Measurements from ENCODE around the gene NELFB. TPM values are rescaled to one million over a fixed set of nuclear protein-coding genes. Genes with fewer than 3 reads are reported as not detected.

Gene NELFB
- total and polyA plus RNA-seq, 4 donors: 29.6 to 83.7 (median 55.4) TPM

DNA sequence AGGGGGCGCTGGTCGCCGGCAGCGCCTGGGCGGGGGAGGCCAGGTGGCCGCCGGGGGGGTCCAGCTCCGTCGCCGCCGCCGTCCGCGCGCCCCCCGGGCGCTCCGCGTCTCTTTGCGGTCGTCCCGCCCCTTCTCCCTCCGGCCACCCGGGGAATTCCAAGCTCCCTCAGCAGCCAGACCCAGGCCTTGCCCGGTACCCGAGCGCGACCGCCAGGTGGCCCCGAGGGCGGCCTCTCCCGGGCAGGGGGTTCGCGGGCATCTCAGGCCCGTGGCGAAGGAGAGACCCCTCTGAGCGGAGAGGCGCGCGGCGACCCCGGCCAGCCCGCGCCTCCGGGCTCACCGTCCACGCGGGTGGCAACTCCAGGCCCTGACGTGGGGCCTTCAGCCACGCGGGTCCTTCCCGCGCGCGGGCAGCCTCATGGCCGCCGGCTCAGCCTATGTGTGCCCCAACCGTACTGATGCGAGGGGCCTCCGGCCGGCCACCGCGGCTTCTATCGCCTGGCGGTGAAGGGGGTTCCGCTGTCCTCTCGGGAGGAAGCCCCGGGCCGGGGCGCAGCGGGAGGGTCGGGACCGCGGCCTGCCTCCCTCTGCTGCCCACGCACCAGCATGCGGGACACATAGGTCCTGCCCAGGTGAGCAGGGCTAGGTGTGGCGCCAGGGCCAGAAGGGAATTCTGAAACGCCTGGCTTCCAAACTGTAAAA lies 47.5 kb downstream of the NELFB start:
- Histone ChIP-seq H3K27ac (ENCODE audit: low read depth, low read length) (peak overlapping the region; percentile 3), H3K27me3 (ENCODE audit: control insufficient read depth, insufficient read depth, low read length) (no peaks in the 10 kb centered on the region), H3K9me3 (ENCODE audit: control insufficient read depth, insufficient read depth, low read length) (no peaks in the 10 kb centered on the region), H3K36me3 (ENCODE audit: control insufficient read depth, insufficient read depth, low read length) (peaks cover 16% of the 10 kb centered on the region), H3K4me1 (ENCODE audit: control insufficient read depth, insufficient read depth, low read length) (peaks cover 83% of the 10 kb centered on the region), H3K4me3 (ENCODE audit: low read depth, low read length) (peak overlapping the region; percentile 36)
- no peak for DNase-seq (ENCODE audit: low read depth in 4 of 6, low spot score in 6 of 6)
- WGBS (ENCODE audit: insufficient coverage): 5% methylated on average over 78 of the region's 78 CpGs

DNA sequence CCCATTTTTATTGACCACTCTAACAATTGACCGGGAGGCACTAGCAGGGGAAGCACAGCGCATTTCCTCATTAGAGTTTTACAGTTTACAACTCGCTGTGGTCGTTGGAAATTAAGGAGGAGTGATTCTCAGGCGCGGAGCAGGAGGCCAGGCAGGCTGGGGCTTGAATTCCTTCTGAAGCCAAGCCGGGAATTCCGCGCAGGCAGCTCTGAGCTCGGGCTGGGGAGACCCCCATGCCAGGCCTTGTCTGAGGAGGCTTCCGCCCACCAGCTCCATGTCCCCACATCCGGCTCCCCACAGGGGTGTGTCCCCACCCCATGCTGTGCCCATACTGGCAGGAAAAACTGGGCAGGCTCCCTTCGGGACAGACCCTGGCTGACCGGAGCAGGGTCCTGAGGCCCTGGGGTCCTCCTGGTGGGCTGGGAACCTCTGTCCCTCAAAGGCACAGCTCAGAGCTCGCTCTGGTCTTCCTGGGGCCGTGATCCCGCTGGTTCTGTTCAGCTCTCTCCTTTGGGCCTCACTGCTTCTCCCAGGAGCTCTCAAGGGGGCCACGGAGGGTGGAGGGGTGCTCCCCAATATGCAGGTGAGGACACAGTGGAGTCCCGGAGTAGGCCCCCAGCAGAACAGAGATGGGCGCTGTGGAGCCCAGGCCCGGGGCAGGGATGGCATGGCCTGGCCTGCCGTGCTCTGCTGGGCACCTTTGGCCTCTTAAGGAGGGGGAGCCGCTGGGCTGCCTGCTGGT lies 48.2 kb downstream of the NELFB start:
- no peaks in the 10 kb centered on the region for H3K9me3 ChIP-seq (ENCODE audit: control insufficient read depth, insufficient read depth, low read length)
- DNase-seq (ENCODE audit: low read depth in 4 of 6, low spot score in 6 of 6): peak in 1 of 6 donors; percentile 53
- H3K36me3 ChIP-seq (ENCODE audit: control insufficient read depth, insufficient read depth, low read length): peaks cover 11% of the 10 kb centered on the region
- no peaks in the 10 kb centered on the region for H3K27me3 ChIP-seq (ENCODE audit: control insufficient read depth, insufficient read depth, low read length)
- H3K27ac ChIP-seq (ENCODE audit: low read depth, low read length): peak overlapping the region; percentile 33
- H3K4me3 ChIP-seq (ENCODE audit: low read depth, low read length): no peak overlapping the region
- peaks cover 82% of the 10 kb centered on the region for H3K4me1 ChIP-seq (ENCODE audit: control insufficient read depth, insufficient read depth, low read length)
- WGBS (ENCODE audit: insufficient coverage): 53% methylated on average over 23 of the region's 23 CpGs

DNA sequence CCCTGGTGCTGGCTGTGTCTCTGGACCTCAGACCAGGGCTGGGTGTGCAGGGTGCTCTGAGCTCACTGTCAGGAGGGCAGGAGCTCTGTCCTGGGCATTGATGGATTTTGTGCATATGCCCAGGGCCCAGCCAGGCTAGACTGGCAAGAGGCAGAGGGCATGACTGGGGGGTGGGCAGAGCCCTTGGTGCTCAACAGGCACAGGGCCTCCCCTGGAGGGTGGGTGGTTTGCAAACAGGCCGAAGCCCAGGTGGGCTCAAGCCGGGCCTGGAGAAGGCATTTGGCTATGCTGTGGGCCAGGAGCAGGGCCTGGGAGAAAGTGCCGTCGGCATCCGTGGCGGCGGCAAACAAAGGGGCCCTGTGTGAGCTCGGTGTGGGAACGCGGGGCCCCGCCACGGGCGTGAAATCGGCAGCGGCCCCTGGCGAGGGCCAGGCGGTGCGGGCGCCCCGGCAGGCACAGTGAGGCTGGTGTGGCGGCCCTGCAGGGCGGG lies 48.8 kb downstream of the NELFB start:
- peak in 1 of 6 donors; percentile 42 for DNase-seq (ENCODE audit: low read depth in 4 of 6, low spot score in 6 of 6)
- no peaks in the 10 kb centered on the region for H3K9me3 ChIP-seq (ENCODE audit: control insufficient read depth, insufficient read depth, low read length)
- peaks cover 77% of the 10 kb centered on the region for H3K4me1 ChIP-seq (ENCODE audit: control insufficient read depth, insufficient read depth, low read length)
- H3K27me3 ChIP-seq (ENCODE audit: control insufficient read depth, insufficient read depth, low read length): no peaks in the 10 kb centered on the region
- H3K36me3 ChIP-seq (ENCODE audit: control insufficient read depth, insufficient read depth, low read length): peaks cover 5% of the 10 kb centered on the region
- H3K27ac ChIP-seq (ENCODE audit: low read depth, low read length): peak overlapping the region; percentile 57
- no peak overlapping the region for H3K4me3 ChIP-seq (ENCODE audit: low read depth, low read length)
- WGBS (ENCODE audit: insufficient coverage): 29% methylated on average over 22 of the region's 22 CpGs

DNA sequence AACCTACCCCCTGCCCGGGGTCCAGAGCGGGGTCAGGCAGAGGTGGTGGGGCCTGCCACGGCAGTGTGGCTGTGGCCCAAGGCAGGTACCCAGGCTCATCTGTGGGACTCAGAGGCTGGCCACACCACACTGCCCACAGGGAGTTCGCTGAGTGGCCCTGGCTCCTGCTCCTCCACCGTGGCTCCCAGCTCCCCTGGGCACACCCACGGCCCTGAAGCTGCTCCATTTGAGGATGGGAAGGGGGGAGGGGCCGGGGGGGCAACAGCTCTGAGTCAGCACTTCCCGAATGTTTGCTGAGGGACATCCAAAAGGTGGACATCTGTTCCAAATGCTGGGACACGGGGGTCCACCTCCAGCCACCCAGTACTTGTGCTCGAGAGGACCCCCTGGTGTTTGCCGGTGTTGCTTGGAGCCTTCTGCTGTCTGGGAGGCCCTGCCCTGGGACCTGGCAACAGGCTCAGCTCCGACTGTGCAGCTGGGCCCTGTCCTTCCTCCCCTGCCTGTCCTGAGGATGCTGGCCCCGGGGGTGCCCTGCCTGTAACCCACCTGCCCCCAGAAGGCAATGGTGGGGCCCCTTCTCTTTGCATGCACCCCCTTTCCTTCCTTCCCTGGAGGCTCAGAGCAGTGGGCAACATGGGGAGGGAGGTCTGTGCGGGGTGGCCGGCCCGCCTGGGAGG lies 49.4 kb downstream of the NELFB start:
- WGBS (ENCODE audit: insufficient coverage): 29% methylated on average over 13 of the region's 16 CpGs
- peaks cover 71% of the 10 kb centered on the region for H3K4me1 ChIP-seq (ENCODE audit: control insufficient read depth, insufficient read depth, low read length)
- H3K9me3 ChIP-seq (ENCODE audit: control insufficient read depth, insufficient read depth, low read length): no peaks in the 10 kb centered on the region
- no peak overlapping the region for H3K4me3 ChIP-seq (ENCODE audit: low read depth, low read length)
- H3K27ac ChIP-seq (ENCODE audit: low read depth, low read length): peak overlapping the region; percentile 88
- DNase-seq (ENCODE audit: low read depth in 4 of 6, low spot score in 6 of 6): peak in 1 of 6 donors; percentile 37
- H3K27me3 ChIP-seq (ENCODE audit: control insufficient read depth, insufficient read depth, low read length): no peaks in the 10 kb centered on the region
- no peaks in the 10 kb centered on the region for H3K36me3 ChIP-seq (ENCODE audit: control insufficient read depth, insufficient read depth, low read length)

DNA sequence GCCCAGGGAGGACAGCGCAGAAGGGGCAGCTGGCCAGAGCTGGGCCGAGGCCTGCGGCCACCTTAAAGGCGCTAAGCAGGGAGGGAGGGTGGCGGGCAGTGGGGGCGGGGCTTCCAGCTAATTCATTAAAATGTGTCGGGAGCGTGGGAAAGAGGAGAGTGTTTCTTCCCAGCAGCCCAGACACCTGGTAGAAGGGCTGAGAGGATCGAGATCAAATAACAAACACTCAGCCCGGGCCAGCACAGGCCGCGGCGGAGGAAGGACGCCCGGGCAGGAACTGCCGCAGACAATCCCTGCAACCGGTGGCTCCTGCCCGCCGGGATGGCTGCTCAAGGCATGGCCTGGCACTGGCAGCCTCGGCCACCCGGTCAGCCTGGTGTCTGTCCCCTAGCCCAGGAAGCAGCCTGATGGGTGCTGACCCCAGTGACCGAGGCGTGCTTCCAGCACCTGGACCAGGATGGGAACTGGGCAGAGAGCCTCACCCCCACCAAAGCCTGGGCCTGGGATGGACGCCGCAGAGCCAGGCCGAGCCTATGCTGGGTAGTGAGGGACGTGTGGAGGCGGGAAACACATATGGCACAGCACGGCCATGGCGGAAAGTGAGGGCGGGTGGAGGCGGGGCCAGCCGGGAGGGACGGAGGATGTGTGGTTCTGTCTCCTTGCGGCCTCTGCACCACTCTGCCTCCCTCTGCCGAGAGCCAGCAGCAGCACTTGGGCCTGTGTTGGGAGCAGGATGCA lies 50.1 kb downstream of the NELFB start:
- WGBS (ENCODE audit: insufficient coverage): 13% methylated on average over 34 of the region's 36 CpGs
- Histone ChIP-seq H3K27ac (ENCODE audit: low read depth, low read length) (peak overlapping the region; percentile 88), H3K9me3 (ENCODE audit: control insufficient read depth, insufficient read depth, low read length) (no peaks in the 10 kb centered on the region), H3K27me3 (ENCODE audit: control insufficient read depth, insufficient read depth, low read length) (no peaks in the 10 kb centered on the region), H3K4me3 (ENCODE audit: low read depth, low read length) (peak overlapping the region; percentile 18), H3K36me3 (ENCODE audit: control insufficient read depth, insufficient read depth, low read length) (no peaks in the 10 kb centered on the region), H3K4me1 (ENCODE audit: control insufficient read depth, insufficient read depth, low read length) (peaks cover 65% of the 10 kb centered on the region)
- DNase-seq (ENCODE audit: low read depth in 4 of 6, low spot score in 6 of 6): peak in 2 of 6 donors; percentile 67 to 82

DNA sequence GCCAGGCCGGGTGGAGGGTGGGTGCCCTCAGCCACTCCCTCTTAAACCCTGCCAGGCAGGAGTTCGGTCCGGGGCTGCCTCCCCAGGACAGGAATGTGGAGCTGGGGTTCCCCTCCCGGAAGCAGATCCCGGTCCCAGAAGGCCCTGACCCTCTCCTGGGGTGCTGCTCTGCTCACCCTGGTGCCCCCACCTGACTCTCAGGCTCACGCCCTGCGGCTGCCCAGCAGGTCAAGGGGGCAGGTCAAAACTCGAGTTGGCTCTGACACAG lies 50.6 kb downstream of the NELFB start:
- H3K27ac ChIP-seq (ENCODE audit: low read depth, low read length): peak overlapping the region; percentile 88

DNA sequence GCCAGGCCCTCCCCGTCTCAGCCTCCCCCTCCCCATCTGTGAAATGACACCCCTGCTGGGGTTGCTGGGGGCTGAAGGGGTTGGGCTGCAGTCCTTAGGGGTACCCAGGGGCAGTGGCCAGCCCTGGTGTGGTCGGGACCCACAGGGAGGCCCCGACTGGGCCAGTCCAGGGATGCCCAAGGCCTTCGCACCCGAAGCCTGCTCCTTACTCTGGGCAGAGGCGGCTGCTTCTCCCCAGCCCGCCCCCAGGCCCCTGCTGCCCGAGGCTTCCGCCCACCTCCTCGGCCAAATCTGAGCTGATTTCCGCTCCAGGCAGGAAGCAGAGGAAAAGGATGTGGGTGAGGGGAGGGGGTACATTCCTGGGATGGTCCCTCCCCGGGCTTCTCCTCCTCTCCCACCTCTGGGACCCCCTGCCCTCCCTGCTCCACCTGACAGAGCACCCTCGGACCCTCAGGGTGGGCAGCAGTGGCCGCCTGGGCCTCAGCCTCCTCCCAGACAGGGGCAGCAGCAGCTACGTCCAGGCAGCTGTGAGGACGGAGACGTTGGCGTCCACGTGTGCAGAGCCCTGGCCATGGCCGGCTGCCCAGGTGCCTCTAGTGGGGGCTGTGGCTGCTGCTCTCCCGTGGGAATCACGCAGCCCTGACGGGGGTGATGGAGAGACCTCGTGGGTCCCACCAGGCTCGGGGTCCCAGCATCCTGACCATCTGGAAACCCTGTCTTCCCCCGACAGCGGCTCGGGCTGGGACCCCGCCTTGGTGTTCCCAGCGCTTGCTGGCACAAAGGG lies 51.1 kb downstream of the NELFB start:
- Histone ChIP-seq H3K27ac (ENCODE audit: low read depth, low read length) (peak overlapping the region; percentile 88), H3K9me3 (ENCODE audit: control insufficient read depth, insufficient read depth, low read length) (no peaks in the 10 kb centered on the region), H3K4me1 (ENCODE audit: control insufficient read depth, insufficient read depth, low read length) (peaks cover 59% of the 10 kb centered on the region), H3K36me3 (ENCODE audit: control insufficient read depth, insufficient read depth, low read length) (peaks cover 2% of the 10 kb centered on the region), H3K27me3 (ENCODE audit: control insufficient read depth, insufficient read depth, low read length) (no peaks in the 10 kb centered on the region), H3K4me3 (ENCODE audit: low read depth, low read length) (no peak overlapping the region)
- 42% methylated on average over 18 of the region's 30 CpGs for WGBS (ENCODE audit: insufficient coverage)
- peak in 1 of 6 donors; percentile 24 for DNase-seq (ENCODE audit: low read depth in 4 of 6, low spot score in 6 of 6)

More for the DNA sequence above, 50.6 kb downstream of the NELFB start:
- Histone ChIP-seq H3K4me3 (ENCODE audit: low read depth, low read length) (peak overlapping the region; percentile 18), H3K27me3 (ENCODE audit: control insufficient read depth, insufficient read depth, low read length) (no peaks in the 10 kb centered on the region), H3K36me3 (ENCODE audit: control insufficient read depth, insufficient read depth, low read length) (no peaks in the 10 kb centered on the region), H3K9me3 (ENCODE audit: control insufficient read depth, insufficient read depth, low read length) (no peaks in the 10 kb centered on the region), H3K4me1 (ENCODE audit: control insufficient read depth, insufficient read depth, low read length) (peaks cover 60% of the 10 kb centered on the region)
- DNase-seq (ENCODE audit: low read depth in 4 of 6, low spot score in 6 of 6): peak in 1 of 6 donors; percentile 7
- WGBS (ENCODE audit: insufficient coverage): 39% methylated on average over 6 of the region's 8 CpGs

DNA sequence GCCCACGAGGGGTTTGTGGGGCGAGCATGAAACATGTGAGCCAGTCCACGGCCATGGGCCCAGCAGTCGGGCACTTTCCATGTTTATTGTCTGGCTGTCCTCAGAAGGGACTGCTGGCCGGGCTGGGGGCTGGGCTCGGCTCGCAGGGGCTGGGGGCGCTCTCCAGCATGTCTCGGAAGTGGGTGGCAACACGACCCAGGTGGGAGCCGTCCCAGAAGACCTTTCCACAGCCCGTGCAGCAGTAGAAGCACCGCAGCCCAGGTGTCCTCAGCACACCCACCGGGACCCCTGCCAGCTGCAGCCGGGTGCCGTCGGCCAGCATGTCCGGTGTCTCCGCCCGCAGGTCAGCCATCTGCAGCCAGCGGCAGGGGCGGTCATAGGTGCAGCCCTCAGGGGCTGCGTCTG lies 51.7 kb downstream of the NELFB start:
- peaks cover 6% of the 10 kb centered on the region for H3K36me3 ChIP-seq (ENCODE audit: control insufficient read depth, insufficient read depth, low read length)
- H3K27ac ChIP-seq (ENCODE audit: low read depth, low read length): peak overlapping the region; percentile 88
- no peak for DNase-seq (ENCODE audit: low read depth in 4 of 6, low spot score in 6 of 6)
- peaks cover 61% of the 10 kb centered on the region for H3K4me1 ChIP-seq (ENCODE audit: control insufficient read depth, insufficient read depth, low read length)
- H3K9me3 ChIP-seq (ENCODE audit: control insufficient read depth, insufficient read depth, low read length): no peaks in the 10 kb centered on the region
- H3K27me3 ChIP-seq (ENCODE audit: control insufficient read depth, insufficient read depth, low read length): no peaks in the 10 kb centered on the region
- no peak overlapping the region for H3K4me3 ChIP-seq (ENCODE audit: low read depth, low read length)
- 49% methylated on average over 23 of the region's 23 CpGs for WGBS (ENCODE audit: insufficient coverage)
